AG09309 (cell line): ENCODE results near the gene COPS8.

Experiments
- DNase-seq: peaks from one replicate; pipeline ENCODE4 v3.0.0-alpha.2; 2010; ENCODE audit warnings: low read depth
- H3K4me3 ChIP-seq: 2 replicates; pipeline ENCODE4 v1.5.1; 2011; ENCODE audit warnings: mild to moderate bottlenecking, low read depth, low read length, moderate library complexity; ENCODE audit not compliant: control insufficient read depth
- CTCF ChIP-seq: IDR thresholded peaks from 2 replicates; pipeline ENCODE4 v1.5.1; 2011; ENCODE audit warnings: mild to moderate bottlenecking, low read depth, low read length, inconsistent platforms; ENCODE audit not compliant: insufficient read depth, control insufficient read depth; ENCODE audit errors: missing control alignments

The COPS8 gene

GRCh38 chr2:237057107-237057506 is 28.6 kb upstream of the COPS8 start:
- no peak for DNase-seq
- H3K4me3 ChIP-seq = no peak overlapping the region
- no peak for TF ChIP-seq CTCF

- DNase-seq = no peak
Observed at GRCh38 chr2:237057893-237058300, 27.8 kb upstream of the COPS8 start.

GRCh38 chr2:237058423-237058822 is 27.3 kb upstream of the COPS8 start:
- TF ChIP-seq CTCF = no peak
- H3K4me3 ChIP-seq = no peak overlapping the region

More at GRCh38 chr2:237057893-237058300, 27.8 kb upstream of the COPS8 start:
- no peak overlapping the region for H3K4me3 ChIP-seq
- no peak for TF ChIP-seq CTCF

GRCh38 chr2:237059155-237059875 is 26.4 kb upstream of the COPS8 start:
- no peak for DNase-seq
- no peak for TF ChIP-seq CTCF
- no peak overlapping the region for H3K4me3 ChIP-seq

More at GRCh38 chr2:237058423-237058822, 27.3 kb upstream of the COPS8 start:
- no peak for DNase-seq

- H3K4me3 ChIP-seq = no peak overlapping the region
- peak; percentile 70 for TF ChIP-seq CTCF
- DNase-seq = no peak
Observed at GRCh38 chr2:237060534-237061312, 25.0 kb upstream of the COPS8 start.

GRCh38 chr2:237061356-237061755 is 24.3 kb upstream of the COPS8 start:
- H3K4me3 ChIP-seq = no peak overlapping the region
- no peak for DNase-seq
- TF ChIP-seq CTCF = no peak
